Upper lobe of right lung (tissue), 1 donor: ENCODE results near the gene EFNA5. TPM values are rescaled to one million over a fixed set of nuclear protein-coding genes. Genes with fewer than 3 reads are reported as not detected.

Experiments
- ATAC-seq: fragments of 200-7000 bp; cut with Tn5 transposase; one replicate; pipeline ENCODE4 v1.9.1; 2020; ENCODE audit warnings: mild to moderate bottlenecking, moderate library complexity
- DNase-seq: peaks from one replicate; pipeline ENCODE4 v3.0.0-alpha.2; 2020
- H3K27ac ChIP-seq: fragments of 200-600 bp; one replicate; pipeline ENCODE4 v1.8.0; 2022
- H3K27me3 ChIP-seq: fragments of 200-600 bp; one replicate; pipeline ENCODE4 v1.8.0; 2022; ENCODE audit warnings: mild to moderate bottlenecking
- H3K36me3 ChIP-seq: fragments of 200-600 bp; one replicate; pipeline ENCODE4 v1.8.0; 2022
- H3K4me1 ChIP-seq: fragments of 200-600 bp; one replicate; pipeline ENCODE4 v1.8.0; 2022
- H3K4me3 ChIP-seq: fragments of 200-600 bp; one replicate; pipeline ENCODE4 v1.8.0; 2022; ENCODE audit warnings: mild to moderate bottlenecking
- H3K9me3 ChIP-seq: fragments of 200-600 bp; one replicate; pipeline ENCODE4 v1.8.0; 2022
- intact Hi-C: fragments of 100-400 bp; cut with DNase I; formaldehyde crosslinking; loops from one replicate; pipeline ENCODE4 v1.11.0; 2022
- total RNA-seq: library from RNA; stranded (reverse); fragmentation: NEBNext Ultra II Directional; extraction: Animal tissue kit (Norgen Biotek cat#: 25700); gene quantifications from one replicate; pipeline ENCODE4 v1.2.1, GENCODE V29; 2021
- TF ChIP-seq, protein P1 (sequence below): fragments of 200-600 bp; IDR thresholded peaks from one replicate; pipeline ENCODE4 v1.8.0; 2022; ENCODE audit warnings: antibody characterized with exemption
- donor health status: DM: no; HTN: yes; CAD: no; lungs with severe emphysema.

Gene EFNA5
- total RNA-seq, 1 donor from 2014 or later, result 12.0 TPM

DNA sequence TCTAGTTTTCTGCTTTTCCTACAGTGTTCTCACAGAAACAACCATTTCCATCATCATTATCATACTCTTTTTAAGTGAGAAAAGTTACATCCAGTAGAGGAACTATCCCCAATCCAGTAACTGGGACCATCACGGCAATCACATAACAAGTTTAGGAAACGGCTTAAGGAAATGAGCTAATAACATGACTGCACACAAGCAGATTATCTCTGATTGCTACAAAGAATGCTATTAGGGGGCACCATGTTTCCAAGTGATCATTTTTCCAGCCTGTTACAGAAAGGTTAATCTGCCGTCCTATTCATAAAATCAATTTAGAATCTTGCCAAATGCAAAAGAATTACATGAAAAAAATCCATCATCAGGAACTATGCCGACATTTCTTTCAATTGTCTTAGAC is 94.6 kb downstream of the EFNA5 start:
- Histone ChIP-seq H3K4me3 (no peak overlapping the region), H3K27ac (no peak overlapping the region), H3K36me3 (no peaks in the 10 kb centered on the region), H3K9me3 (no peaks in the 10 kb centered on the region), H3K4me1 (peaks cover 6% of the 10 kb centered on the region), H3K27me3 (no peaks in the 10 kb centered on the region)
- no peak for DNase-seq
- TF ChIP-seq, protein P1, sequence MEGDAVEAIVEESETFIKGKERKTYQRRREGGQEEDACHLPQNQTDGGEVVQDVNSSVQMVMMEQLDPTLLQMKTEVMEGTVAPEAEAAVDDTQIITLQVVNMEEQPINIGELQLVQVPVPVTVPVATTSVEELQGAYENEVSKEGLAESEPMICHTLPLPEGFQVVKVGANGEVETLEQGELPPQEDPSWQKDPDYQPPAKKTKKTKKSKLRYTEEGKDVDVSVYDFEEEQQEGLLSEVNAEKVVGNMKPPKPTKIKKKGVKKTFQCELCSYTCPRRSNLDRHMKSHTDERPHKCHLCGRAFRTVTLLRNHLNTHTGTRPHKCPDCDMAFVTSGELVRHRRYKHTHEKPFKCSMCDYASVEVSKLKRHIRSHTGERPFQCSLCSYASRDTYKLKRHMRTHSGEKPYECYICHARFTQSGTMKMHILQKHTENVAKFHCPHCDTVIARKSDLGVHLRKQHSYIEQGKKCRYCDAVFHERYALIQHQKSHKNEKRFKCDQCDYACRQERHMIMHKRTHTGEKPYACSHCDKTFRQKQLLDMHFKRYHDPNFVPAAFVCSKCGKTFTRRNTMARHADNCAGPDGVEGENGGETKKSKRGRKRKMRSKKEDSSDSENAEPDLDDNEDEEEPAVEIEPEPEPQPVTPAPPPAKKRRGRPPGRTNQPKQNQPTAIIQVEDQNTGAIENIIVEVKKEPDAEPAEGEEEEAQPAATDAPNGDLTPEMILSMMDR, result no peak
- ATAC-seq, result no peak
- intact Hi-C loops, result no loop called here

DNA sequence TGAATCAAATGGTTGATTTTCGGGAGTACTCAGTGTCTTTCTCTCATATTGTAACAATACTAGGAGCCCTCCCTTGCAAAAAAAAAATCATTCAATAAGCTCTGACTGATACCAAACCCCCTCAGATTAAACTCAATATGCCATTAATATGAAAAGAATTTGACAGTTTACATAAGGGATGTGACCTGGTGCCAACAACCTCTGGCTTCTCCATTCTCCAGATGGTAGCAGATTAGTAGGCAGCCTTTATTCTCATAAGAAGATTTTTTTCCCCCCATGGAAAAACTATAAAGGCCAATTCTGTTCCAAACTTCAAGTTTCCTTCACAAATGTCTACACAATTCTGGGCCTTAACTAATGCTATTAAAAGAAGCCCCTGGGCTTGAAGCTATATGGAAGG is 96.5 kb downstream of the EFNA5 start:
- Histone ChIP-seq H3K9me3 (no peaks in the 10 kb centered on the region), H3K27me3 (no peaks in the 10 kb centered on the region), H3K4me1 (peaks cover 9% of the 10 kb centered on the region), H3K4me3 (no peak overlapping the region), H3K27ac (no peak overlapping the region), H3K36me3 (no peaks in the 10 kb centered on the region)
- ATAC-seq (no peak), DNase-seq (no peak)
- intact Hi-C loops, result no loop called here
- TF ChIP-seq, protein P1, result no peak

DNA sequence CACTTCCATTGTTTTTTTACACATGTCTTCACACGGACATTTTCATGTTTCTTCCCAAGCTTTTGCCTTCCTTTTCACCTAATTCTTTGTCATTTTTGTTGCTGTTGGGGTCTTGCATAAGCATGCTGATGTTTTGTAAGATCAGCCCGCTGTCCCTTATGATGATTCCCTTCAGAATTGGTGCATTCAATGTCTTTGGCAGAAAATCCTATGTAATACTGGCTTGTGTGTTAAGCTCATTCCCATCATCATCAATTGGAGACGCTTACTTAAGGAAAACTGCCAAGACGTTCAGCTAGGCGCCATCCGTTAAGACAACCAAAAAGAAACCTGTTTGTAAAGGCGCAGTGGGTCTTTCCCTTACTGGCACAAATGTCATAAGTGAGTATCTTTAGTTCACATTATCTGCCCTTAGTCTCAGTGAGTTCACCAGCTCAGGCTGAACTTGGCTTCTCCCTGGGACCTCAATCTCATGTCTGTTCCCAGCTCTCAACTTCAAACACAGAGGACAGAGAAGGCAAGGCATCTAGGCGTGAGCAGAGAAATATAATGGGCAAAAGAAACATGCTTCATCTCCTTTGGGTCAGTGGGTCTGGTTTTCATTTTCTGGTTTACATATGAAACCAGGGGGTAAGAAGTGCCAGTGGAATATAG is 97.9 kb downstream of the EFNA5 start:
- no peak overlapping the region for H3K4me3 ChIP-seq
- TF ChIP-seq, protein P1, result no peak
- intact Hi-C loops, result no loop called here
- H3K27ac ChIP-seq, result no peak overlapping the region
- ATAC-seq (no peak), DNase-seq (no peak)
- no peaks in the 10 kb centered on the region for H3K27me3 ChIP-seq
- peaks cover 9% of the 10 kb centered on the region for H3K4me1 ChIP-seq
- no peaks in the 10 kb centered on the region for H3K36me3 ChIP-seq
- H3K9me3 ChIP-seq, result no peaks in the 10 kb centered on the region

DNA sequence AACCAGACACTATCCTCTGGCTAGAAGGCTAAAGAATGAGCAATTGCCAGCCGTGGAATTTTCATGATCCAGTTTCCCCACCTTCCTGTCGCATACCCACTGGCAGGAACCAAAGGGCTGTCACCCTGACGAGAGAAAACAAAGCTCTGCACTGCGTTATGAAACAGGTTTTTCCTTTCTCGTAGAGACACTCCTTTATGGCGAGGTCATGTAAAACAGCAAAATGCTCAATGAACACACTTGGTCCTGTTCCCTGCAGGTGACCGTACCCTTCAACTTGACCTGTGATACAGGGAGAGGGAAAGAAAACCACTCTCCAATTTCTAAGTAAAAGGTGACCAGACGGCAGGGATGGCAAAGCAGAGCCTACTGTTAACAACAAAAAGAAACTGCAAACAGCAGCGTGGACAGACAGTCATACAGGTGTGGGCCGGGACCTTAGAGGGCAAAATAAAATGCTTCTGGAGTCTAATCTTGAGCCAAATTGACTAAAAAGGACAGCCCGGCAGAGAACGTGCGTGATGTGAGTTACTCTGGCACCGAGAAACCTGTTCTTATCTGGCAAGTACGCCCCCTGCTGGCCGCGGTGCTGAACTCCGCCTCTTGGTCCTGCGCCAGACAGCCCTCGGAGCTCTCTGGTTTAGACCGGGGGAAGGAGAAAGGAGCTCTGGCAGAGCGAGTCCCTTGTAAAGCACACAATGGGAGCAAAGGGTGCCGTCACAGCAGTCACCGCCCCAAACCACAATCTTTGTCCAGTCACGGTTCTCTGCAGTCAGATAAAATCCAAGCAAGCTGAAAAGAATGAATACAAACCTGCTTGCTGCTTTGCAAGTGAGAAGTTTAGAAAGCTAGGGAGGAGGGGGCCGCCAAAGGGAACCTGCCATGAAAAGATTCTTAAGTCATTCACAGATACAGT is 98.9 kb downstream of the EFNA5 start:
- peak overlapping the region; percentile 72 for H3K27ac ChIP-seq
- H3K36me3 ChIP-seq, result no peaks in the 10 kb centered on the region
- peak overlapping the region; percentile 51 for H3K4me3 ChIP-seq
- H3K27me3 ChIP-seq, result no peaks in the 10 kb centered on the region
- intact Hi-C loops, result no loop called here
- TF ChIP-seq, protein P1, result peak; percentile 96
- peaks cover 9% of the 10 kb centered on the region for H3K4me1 ChIP-seq
- ATAC-seq, result peak; percentile 98
- DNase-seq, result peak; percentile 95
- no peaks in the 10 kb centered on the region for H3K9me3 ChIP-seq

DNA sequence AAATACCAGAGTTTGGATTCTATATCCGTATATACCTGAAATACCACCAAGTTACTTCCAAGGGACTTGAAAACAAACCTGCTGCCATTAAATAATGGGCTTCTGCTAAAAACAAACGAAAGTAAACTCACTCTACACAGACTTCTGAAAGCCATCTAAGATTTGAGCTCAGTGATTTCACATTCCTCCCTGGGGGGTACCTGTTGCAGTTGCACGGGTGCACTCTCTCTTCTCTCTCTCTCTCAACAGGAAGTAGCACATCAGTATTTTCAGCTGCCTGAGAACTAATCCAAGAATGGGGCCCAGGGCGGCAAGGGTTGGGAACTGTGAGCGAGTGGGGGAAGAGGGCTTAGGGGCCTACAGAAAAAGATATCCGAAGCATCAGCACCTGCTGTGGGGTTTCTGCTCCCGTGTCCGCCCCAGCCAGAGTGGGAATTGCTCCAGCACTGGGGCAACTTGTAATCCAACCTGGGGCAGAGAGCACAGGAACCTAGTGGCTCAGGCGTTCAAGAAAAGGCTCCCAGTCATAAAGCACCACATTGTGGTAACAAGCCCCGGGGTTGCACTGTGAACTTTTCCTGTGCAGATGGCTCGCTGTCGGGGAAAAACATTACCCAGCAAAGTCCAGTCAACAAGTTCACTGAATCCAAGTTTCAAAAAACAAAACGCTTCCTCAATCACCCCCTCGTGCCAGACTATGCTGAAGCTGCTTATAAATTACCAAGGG is 99.8 kb downstream of the EFNA5 start:
- Histone ChIP-seq H3K4me1 (peaks cover 9% of the 10 kb centered on the region), H3K36me3 (no peaks in the 10 kb centered on the region), H3K27me3 (no peaks in the 10 kb centered on the region), H3K27ac (peak overlapping the region; percentile 72), H3K4me3 (peak overlapping the region; percentile 51), H3K9me3 (no peaks in the 10 kb centered on the region)
- TF ChIP-seq, protein P1, result no peak
- intact Hi-C loops, result no loop called here
- ATAC-seq, result peak; percentile 10
- no peak for DNase-seq
